Epithelial cell of proximal tubule (primary cell): Measurements from ENCODE around the gene UNC5A. TPM values are rescaled to one million over a fixed set of nuclear protein-coding genes. Genes with fewer than 3 reads are reported as not detected.

Source experiments
- DNase-seq: peaks from one replicate; pipeline ENCODE4 v3.0.0-alpha.2; 2011; ENCODE audit warnings: low read depth
- H3K4me3 ChIP-seq: 2 replicates; pipeline ENCODE4 v1.5.1; 2011; ENCODE audit warnings: low read depth, mild to moderate bottlenecking, low read length
- total RNA-seq: library from RNA; depleted of rRNA; stranded (reverse); fragments of >200 nt; gene quantifications from 2 replicates; pipeline ENCODE4 v1.2.3, GENCODE V29; 2015
- TF ChIP-seq, protein P1 (sequence below): conservative IDR thresholded peaks from 2 replicates; pipeline ENCODE4 v1.5.1; 2012; ENCODE audit warnings: low read depth, mild to moderate bottlenecking, low read length

Gene UNC5A
- total RNA-seq, 1 donor from 2014 or later: 1.2 TPM

DNA sequence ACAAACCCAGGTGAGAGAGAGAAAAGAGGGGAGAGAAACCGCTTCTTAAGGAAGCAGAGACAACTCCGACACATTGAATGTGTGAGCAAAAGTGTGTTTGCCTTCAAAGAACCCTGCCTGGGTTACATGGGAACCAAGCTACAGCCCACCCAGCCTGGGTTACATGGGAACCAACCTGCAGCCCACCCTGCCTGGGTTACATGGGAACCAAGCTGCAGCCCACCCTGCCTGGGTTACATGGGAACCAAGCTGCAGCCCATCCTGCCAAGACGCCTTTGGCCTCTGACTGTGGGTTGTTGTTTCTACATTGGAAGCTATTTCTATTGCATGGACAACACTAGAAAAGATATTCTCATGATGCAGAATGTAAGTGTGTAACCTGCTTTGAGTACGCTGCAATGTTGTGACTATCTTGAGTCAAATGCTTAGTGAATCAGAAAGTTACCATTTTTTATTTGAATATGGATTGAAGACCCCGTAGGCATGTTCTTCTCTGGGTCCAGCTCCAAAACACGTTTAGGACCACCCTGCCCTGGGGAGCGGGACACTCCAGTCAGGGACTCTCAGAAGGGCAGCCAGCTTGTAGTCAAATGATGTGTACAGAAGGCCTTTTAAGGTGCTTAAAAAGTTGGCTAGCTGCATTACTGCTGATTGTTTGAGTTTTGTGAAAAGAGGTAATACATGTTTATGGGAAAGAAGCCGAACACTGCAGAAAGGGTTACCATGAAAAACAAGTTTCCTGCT, 39.1 kb upstream of the UNC5A start:
- DNase-seq: no peak
- H3K4me3 ChIP-seq: no peak overlapping the region
- TF ChIP-seq, protein P1, sequence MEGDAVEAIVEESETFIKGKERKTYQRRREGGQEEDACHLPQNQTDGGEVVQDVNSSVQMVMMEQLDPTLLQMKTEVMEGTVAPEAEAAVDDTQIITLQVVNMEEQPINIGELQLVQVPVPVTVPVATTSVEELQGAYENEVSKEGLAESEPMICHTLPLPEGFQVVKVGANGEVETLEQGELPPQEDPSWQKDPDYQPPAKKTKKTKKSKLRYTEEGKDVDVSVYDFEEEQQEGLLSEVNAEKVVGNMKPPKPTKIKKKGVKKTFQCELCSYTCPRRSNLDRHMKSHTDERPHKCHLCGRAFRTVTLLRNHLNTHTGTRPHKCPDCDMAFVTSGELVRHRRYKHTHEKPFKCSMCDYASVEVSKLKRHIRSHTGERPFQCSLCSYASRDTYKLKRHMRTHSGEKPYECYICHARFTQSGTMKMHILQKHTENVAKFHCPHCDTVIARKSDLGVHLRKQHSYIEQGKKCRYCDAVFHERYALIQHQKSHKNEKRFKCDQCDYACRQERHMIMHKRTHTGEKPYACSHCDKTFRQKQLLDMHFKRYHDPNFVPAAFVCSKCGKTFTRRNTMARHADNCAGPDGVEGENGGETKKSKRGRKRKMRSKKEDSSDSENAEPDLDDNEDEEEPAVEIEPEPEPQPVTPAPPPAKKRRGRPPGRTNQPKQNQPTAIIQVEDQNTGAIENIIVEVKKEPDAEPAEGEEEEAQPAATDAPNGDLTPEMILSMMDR: no peak

DNA sequence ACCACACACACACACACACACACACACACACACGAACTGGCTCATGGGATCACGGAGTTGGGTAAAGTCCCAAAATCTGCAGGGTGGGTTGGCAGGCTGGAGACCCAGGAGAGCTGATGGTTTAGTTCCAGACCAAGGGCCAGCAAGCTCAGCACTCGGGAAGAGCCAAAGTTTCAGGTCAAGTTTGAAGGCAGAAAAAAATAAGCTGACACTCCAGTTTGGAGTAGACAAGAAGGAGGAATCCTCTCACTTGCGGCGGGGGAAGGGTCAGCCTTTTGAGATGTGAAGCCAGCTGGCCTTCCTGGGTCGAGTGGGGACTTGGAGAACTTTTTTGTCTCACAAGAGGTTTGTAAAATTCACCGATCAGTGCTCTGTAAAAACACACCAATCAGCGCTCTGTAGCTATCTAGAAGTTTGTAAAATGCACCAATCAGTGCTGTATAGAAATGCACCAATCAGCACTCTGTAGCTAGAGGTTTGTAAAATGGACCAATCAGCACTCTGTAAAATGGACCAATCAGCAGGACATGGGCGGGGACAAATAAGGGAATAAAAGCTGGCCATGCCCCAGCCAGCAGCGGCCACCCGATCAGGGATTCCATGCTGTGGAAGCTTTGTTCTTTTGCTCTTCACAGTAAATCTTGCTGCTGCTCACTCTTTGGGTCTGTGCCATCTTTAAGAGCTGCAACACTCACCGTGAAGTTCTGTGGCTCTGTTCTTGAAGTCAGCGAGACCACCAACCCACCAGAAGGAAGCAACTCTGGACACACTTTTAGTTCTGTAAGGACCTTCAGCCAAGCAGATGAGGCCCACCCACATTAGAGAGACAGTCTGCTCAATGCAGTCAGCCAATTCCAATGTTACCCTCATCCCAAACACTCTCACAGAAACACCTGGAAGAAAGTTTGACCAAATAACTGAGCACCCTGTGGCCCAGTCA, 37.8 kb upstream of the UNC5A start:
- DNase-seq: no peak
- no peak overlapping the region for H3K4me3 ChIP-seq
- TF ChIP-seq, protein P1: no peak

DNA sequence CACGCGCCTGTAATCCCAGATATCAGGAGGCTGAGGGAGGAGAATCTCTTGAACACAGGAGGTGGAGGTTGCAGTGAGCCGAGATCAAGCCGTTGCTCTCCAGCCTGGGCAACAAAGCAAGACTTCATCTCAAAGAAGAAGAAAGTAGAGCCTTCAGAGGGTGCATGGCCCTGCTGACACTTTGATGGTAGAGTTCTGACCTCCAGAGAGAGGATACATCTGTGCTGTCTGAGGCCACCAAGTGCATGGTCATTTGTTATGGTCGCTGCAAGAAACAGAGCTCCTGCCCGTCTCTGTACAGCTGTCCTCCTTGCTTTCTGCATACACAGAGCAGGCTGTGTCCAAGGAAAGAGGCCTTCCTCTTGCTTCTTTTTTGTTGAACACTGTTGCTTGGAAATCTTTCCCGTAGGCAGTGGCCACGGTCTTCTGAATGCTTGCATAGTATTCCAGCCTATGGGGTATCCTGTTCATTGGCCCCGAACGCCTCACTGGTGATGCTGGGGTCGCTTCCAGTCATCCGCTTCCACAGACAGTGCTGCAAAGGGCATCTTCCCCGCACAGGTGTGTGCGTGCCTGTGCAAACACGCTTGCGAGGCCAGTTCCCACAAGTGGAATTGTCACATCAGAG, 36.8 kb upstream of the UNC5A start:
- TF ChIP-seq, protein P1: no peak
- DNase-seq: no peak
- H3K4me3 ChIP-seq: no peak overlapping the region

GRCh38 chr5:176774216-176775171, 35.9 kb upstream of the UNC5A start:
- DNase-seq: no peak
- TF ChIP-seq, protein P1: no peak
- no peak overlapping the region for H3K4me3 ChIP-seq

GRCh38 chr5:176775409-176775808, 35.0 kb upstream of the UNC5A start:
- no peak for DNase-seq
- TF ChIP-seq, protein P1: no peak

More at GRCh38 chr5:176775409-176775808, 35.0 kb upstream of the UNC5A start:
- H3K4me3 ChIP-seq: no peak overlapping the region
